SU-DHL-6 (cell line): Measurements from ENCODE around the gene BTAF1.

ENCODE experiments used
- CTCF ChIP-seq: fragments of 200-600 bp; sonication (generic); IDR thresholded peaks from one replicate; pipeline ENCODE4 v1.5.1; 2017; ENCODE audit warnings: antibody characterized with exemption, mild to moderate bottlenecking, low read length, moderate library complexity; ENCODE audit not compliant: insufficient read depth, poor library complexity, severe bottlenecking
- EZH2phosphoT487 ChIP-seq: fragments of 200-600 bp; sonication (generic), shearing (Covaris generic); conservative IDR thresholded peaks from 2 replicates; pipeline ENCODE4 v1.6.1; 2018; ENCODE audit warnings: mild to moderate bottlenecking, antibody characterized with exemption, low read length, moderate library complexity, mixed read lengths

GRCh38 chr10:91955114-91955513 lies 31.5 kb downstream of the BTAF1 start:
- TF ChIP-seq CTCF (no peak), EZH2phosphoT487 (no peak)
